SK-N-SH treated with all-trans-retinoic acid at 6 μM for 48 hours (cell line): ENCODE data around the gene FRMD5.

Source experiments
- CREB5 ChIP-seq: fragments of 250-450 bp; sonication (Bioruptor Pico); IDR thresholded peaks from 2 replicates; pipeline ENCODE4 v1.5.1; 2020; ENCODE audit warnings: low read depth, mild to moderate bottlenecking, moderate library complexity
- OSR1 ChIP-seq: fragments of 250-450 bp; sonication (Bioruptor Pico); IDR thresholded peaks from 2 replicates; pipeline ENCODE4 v1.8.0; 2022; ENCODE audit warnings: moderate library complexity, mild to moderate bottlenecking, inconsistent platforms
- SNAI2 ChIP-seq: fragments of 250-450 bp; sonication (Bioruptor Pico); IDR thresholded peaks from 2 replicates; pipeline ENCODE4 v1.5.0; 2020; ENCODE audit warnings: mild to moderate bottlenecking, moderate library complexity
- TCF4 ChIP-seq: fragments of 250-450 bp; sonication (Bioruptor Pico); IDR thresholded peaks from 2 replicates; pipeline ENCODE4 v1.8.0; 2021; ENCODE audit warnings: mild to moderate bottlenecking, moderate library complexity, borderline replicate concordance
- ZC3H10 ChIP-seq: fragments of 250-450 bp; sonication (Bioruptor Pico); IDR thresholded peaks from 2 replicates; pipeline ENCODE4 v1.5.1; 2021; ENCODE audit warnings: mild to moderate bottlenecking, moderate library complexity
- ZFP3 ChIP-seq: fragments of 250-450 bp; sonication (Bioruptor Pico); IDR thresholded peaks from 2 replicates; pipeline ENCODE4 v1.5.0; 2020; ENCODE audit warnings: mild to moderate bottlenecking, moderate library complexity
- ZNF70 ChIP-seq: fragments of 450-650 bp; formaldehyde crosslinking; IDR thresholded peaks from 2 replicates; pipeline ENCODE4 v1.5.0; 2020; ENCODE audit warnings: mild to moderate bottlenecking, moderate library complexity
- ZNF8 ChIP-seq: fragments of 450-650 bp; formaldehyde crosslinking; IDR thresholded peaks from 2 replicates; pipeline ENCODE4 v1.5.0; 2020; ENCODE audit warnings: mild to moderate bottlenecking, moderate library complexity
- TF ChIP-seq, protein P1 (sequence below): fragments of 250-450 bp; sonication (Bioruptor Pico); IDR thresholded peaks from 2 replicates; pipeline ENCODE4 v1.5.1; 2021; ENCODE audit warnings: mild to moderate bottlenecking, moderate library complexity
- TF ChIP-seq, protein P2 (sequence below): fragments of 250-450 bp; sonication (Bioruptor Pico); IDR thresholded peaks from 2 replicates; pipeline ENCODE4 v1.8.0; 2020; ENCODE audit warnings: mild to moderate bottlenecking, moderate library complexity, borderline replicate concordance

GRCh38 chr15:44145495-44145894 is 49.6 kb downstream of the FRMD5 start:
- no peak for TF ChIP-seq CREB5 (CRISPR knock-in tag)
- no peak for TF ChIP-seq TCF4 (CRISPR knock-in tag)
- no peak for TF ChIP-seq ZFP3 (CRISPR knock-in tag)
- no peak for TF ChIP-seq OSR1 (CRISPR knock-in tag)
- TF ChIP-seq, protein P1, sequence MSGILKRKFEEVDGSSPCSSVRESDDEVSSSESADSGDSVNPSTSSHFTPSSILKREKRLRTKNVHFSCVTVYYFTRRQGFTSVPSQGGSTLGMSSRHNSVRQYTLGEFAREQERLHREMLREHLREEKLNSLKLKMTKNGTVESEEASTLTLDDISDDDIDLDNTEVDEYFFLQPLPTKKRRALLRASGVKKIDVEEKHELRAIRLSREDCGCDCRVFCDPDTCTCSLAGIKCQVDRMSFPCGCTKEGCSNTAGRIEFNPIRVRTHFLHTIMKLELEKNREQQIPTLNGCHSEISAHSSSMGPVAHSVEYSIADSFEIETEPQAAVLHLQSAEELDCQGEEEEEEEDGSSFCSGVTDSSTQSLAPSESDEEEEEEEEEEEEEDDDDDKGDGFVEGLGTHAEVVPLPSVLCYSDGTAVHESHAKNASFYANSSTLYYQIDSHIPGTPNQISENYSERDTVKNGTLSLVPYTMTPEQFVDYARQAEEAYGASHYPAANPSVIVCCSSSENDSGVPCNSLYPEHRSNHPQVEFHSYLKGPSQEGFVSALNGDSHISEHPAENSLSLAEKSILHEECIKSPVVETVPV (CRISPR knock-in tag) = no peak
- no peak for TF ChIP-seq ZNF8 (CRISPR knock-in tag)
- TF ChIP-seq ZC3H10 (CRISPR knock-in tag) = no peak
- TF ChIP-seq ZNF70 (CRISPR knock-in tag) = no peak
- no peak for TF ChIP-seq SNAI2
- TF ChIP-seq, protein P2, sequence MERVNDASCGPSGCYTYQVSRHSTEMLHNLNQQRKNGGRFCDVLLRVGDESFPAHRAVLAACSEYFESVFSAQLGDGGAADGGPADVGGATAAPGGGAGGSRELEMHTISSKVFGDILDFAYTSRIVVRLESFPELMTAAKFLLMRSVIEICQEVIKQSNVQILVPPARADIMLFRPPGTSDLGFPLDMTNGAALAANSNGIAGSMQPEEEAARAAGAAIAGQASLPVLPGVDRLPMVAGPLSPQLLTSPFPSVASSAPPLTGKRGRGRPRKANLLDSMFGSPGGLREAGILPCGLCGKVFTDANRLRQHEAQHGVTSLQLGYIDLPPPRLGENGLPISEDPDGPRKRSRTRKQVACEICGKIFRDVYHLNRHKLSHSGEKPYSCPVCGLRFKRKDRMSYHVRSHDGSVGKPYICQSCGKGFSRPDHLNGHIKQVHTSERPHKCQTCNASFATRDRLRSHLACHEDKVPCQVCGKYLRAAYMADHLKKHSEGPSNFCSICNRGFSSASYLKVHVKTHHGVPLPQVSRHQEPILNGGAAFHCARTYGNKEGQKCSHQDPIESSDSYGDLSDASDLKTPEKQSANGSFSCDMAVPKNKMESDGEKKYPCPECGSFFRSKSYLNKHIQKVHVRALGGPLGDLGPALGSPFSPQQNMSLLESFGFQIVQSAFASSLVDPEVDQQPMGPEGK = no peak
